NCI-H1694 treated with DMSO at 0.1 percent for 48 hours (cell line): ENCODE data around the gene GLRX3.
"Not testable (repeated sequence)": the region's sequence is repeated elsewhere in the genome, so short reads cannot be mapped to it uniquely, and the experiment has no call there.

Source experiments
- DNase-seq: peaks from one replicate; lab custom pipeline; 2025; lab: John Stamatoyannopoulos, UW

Gene GLRX3

GRCh38 chr10:130189608-130190054 is 53.4 kb downstream of the GLRX3 start:
- no peak for DNase-seq

GRCh38 chr10:130190055-130190736 is 54.0 kb downstream of the GLRX3 start:
- DNase-seq = peak; percentile 7

GRCh38 chr10:130190737-130191115 is 54.5 kb downstream of the GLRX3 start:
- no peak for DNase-seq

GRCh38 chr10:130191380-130191779 is 55.2 kb downstream of the GLRX3 start:
- DNase-seq = no peak

GRCh38 chr10:130192276-130192848 is 56.2 kb downstream of the GLRX3 start:
- DNase-seq = no peak

- DNase-seq = no peak
Measured at GRCh38 chr10:130193033-130193432, 56.8 kb downstream of the GLRX3 start.

- DNase-seq = no peak
Measured at GRCh38 chr10:130193493-130194193, 57.5 kb downstream of the GLRX3 start.

- no peak for DNase-seq
Measured at GRCh38 chr10:130194194-130194990, 58.2 kb downstream of the GLRX3 start.

- no peak for DNase-seq
Measured at GRCh38 chr10:130194991-130195645, 58.9 kb downstream of the GLRX3 start.

- DNase-seq = no peak
Measured at GRCh38 chr10:130195746-130196294, 59.6 kb downstream of the GLRX3 start.

GRCh38 chr10:130196511-130197487 is 60.6 kb downstream of the GLRX3 start:
- DNase-seq = no peak

GRCh38 chr10:130198651-130199050 is 62.5 kb downstream of the GLRX3 start:
- no peak for DNase-seq

GRCh38 chr10:130200179-130201042 is 64.2 kb downstream of the GLRX3 start:
- DNase-seq = no peak

- DNase-seq = no peak
Measured at GRCh38 chr10:130201043-130201380, 64.8 kb downstream of the GLRX3 start.

GRCh38 chr10:130202150-130202549 is 66.0 kb downstream of the GLRX3 start:
- not testable (repeated sequence) for DNase-seq

GRCh38 chr10:130202984-130203621 is 66.9 kb downstream of the GLRX3 start:
- no peak for DNase-seq

- no peak for DNase-seq
Measured at GRCh38 chr10:130203626-130204025, 67.4 kb downstream of the GLRX3 start.

- no peak for DNase-seq
Measured at GRCh38 chr10:130206216-130206737, 70.1 kb downstream of the GLRX3 start.

GRCh38 chr10:130207205-130207604 is 71.0 kb downstream of the GLRX3 start:
- no peak for DNase-seq
